RWPE2 (cell line): ENCODE results near the gene SLC2A9.
A peak's percentile ranks its signal among the peaks of the same experiment; 100 is the strongest.

ENCODE experiments used
- ATAC-seq: fragments of 200-7000 bp; cut with Tn5 transposase; 3 replicates; pipeline ENCODE4 v1.9.1; 2021; ENCODE audit warnings: low read depth
- DNase-seq: peaks from one replicate; pipeline ENCODE4 v3.0.0-alpha.2; 2020; ENCODE audit warnings: low spot score
- H3K27ac ChIP-seq: fragments of 450-650 bp; 2 replicates; pipeline ENCODE4 v1.5.1; 2017; ENCODE audit warnings: mild to moderate bottlenecking; ENCODE audit not compliant: poor library complexity, severe bottlenecking
- H3K27me3 ChIP-seq: fragments of 250-450 bp; sonication (Bioruptor Pico); 2 replicates; pipeline ENCODE4 v1.5.1; 2021; ENCODE audit warnings: mild to moderate bottlenecking, moderate library complexity; ENCODE audit not compliant: insufficient read depth, poor library complexity, severe bottlenecking
- H3K36me3 ChIP-seq: fragments of 250-450 bp; sonication (Bioruptor Pico); 2 replicates; pipeline ENCODE4 v1.5.1; 2020; ENCODE audit warnings: low read depth, mild to moderate bottlenecking, moderate library complexity
- H3K4me1 ChIP-seq: fragments of 250-450 bp; sonication (Bioruptor Pico); 2 replicates; pipeline ENCODE4 v1.5.1; 2021; ENCODE audit warnings: mild to moderate bottlenecking, moderate library complexity; ENCODE audit not compliant: insufficient read depth, poor library complexity, severe bottlenecking
- H3K4me3 ChIP-seq: fragments of 250-450 bp; sonication (Bioruptor Pico); 2 replicates; pipeline ENCODE4 v1.5.1; 2021; ENCODE audit warnings: mild to moderate bottlenecking, moderate library complexity; ENCODE audit not compliant: severe bottlenecking
- H3K9me3 ChIP-seq: fragments of 250-450 bp; sonication (Bioruptor Pico); 2 replicates; pipeline ENCODE4 v1.5.1; 2021; ENCODE audit warnings: mild to moderate bottlenecking, moderate library complexity; ENCODE audit not compliant: severe bottlenecking
- TF ChIP-seq, protein P1 (sequence below): fragments of 450-650 bp; IDR thresholded peaks from one replicate; pipeline ENCODE4 v1.5.1; 2017; ENCODE audit warnings: mild to moderate bottlenecking, moderate library complexity; ENCODE audit not compliant: poor library complexity, severe bottlenecking

Gene SLC2A9

GRCh38 chr4:9947168-9948062, 73.9 kb downstream of the SLC2A9 start:
- Histone ChIP-seq H3K4me3 (no peak overlapping the region), H3K27me3 (no peaks in the 10 kb centered on the region), H3K27ac (no peak overlapping the region), H3K4me1 (peaks cover 4% of the 10 kb centered on the region), H3K36me3 (peaks cover 30% of the 10 kb centered on the region), H3K9me3 (no peaks in the 10 kb centered on the region)
- DNase-seq (no peak), ATAC-seq (no peak)
- TF ChIP-seq, protein P1, sequence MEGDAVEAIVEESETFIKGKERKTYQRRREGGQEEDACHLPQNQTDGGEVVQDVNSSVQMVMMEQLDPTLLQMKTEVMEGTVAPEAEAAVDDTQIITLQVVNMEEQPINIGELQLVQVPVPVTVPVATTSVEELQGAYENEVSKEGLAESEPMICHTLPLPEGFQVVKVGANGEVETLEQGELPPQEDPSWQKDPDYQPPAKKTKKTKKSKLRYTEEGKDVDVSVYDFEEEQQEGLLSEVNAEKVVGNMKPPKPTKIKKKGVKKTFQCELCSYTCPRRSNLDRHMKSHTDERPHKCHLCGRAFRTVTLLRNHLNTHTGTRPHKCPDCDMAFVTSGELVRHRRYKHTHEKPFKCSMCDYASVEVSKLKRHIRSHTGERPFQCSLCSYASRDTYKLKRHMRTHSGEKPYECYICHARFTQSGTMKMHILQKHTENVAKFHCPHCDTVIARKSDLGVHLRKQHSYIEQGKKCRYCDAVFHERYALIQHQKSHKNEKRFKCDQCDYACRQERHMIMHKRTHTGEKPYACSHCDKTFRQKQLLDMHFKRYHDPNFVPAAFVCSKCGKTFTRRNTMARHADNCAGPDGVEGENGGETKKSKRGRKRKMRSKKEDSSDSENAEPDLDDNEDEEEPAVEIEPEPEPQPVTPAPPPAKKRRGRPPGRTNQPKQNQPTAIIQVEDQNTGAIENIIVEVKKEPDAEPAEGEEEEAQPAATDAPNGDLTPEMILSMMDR = no peak

DNA sequence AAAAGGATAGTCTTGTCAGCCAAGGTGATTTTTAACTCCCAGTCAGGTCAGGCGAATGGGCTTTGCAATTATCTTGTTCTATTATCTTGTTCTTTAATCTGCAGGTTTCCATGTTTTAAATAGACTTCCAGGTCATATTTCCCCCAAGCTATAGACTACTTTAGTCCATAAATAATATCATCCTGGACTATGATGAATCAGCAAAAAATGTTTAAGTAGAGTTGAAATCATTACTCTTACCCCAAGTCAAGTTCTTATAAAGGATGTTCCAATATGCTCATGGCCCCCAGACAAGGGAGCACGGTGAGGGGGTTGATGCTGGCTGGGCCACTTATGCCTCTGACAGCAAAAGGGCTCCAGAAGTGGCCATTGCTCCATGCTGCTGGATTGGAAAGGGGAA, 75.1 kb downstream of the SLC2A9 start:
- no peaks in the 10 kb centered on the region for H3K9me3 ChIP-seq
- no peak overlapping the region for H3K4me3 ChIP-seq
- H3K36me3 ChIP-seq = peaks cover 33% of the 10 kb centered on the region
- TF ChIP-seq, protein P1 = no peak
- H3K27me3 ChIP-seq = no peaks in the 10 kb centered on the region
- H3K27ac ChIP-seq = no peak overlapping the region
- peaks cover 4% of the 10 kb centered on the region for H3K4me1 ChIP-seq
- ATAC-seq = no peak
- no peak for DNase-seq

- TF ChIP-seq, protein P1 = no peak
- H3K4me1 ChIP-seq = peaks cover 4% of the 10 kb centered on the region
- ATAC-seq (peak; percentile 74), DNase-seq (no peak)
- H3K9me3 ChIP-seq = no peaks in the 10 kb centered on the region
- H3K4me3 ChIP-seq = no peak overlapping the region
- no peaks in the 10 kb centered on the region for H3K27me3 ChIP-seq
- peaks cover 44% of the 10 kb centered on the region for H3K36me3 ChIP-seq
- peak overlapping the region; percentile 11 for H3K27ac ChIP-seq
These were observed 76.6 kb downstream of the SLC2A9 start for GRCh38 chr4:9944431-9945425.

DNA sequence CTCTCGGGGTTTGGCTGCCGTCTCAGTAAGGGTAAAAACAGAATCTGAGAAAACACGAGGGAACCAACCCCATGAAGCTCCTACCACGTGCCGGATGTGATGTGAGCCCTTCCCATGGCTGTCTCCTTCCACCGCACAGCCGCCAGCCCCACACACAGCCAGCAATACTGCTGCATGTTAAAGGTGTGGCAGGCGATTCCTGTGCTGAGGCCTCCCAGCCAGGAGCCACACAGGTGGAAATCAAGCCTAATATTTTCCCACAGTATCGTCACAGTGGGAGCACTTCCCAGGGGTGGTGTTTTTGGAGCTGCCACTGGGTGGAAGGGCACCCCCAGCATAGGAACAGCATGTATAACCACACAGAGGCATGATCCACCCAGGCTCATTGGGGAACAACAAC, 77.5 kb downstream of the SLC2A9 start:
- DNase-seq (no peak), ATAC-seq (no peak)
- Histone ChIP-seq H3K4me1 (peaks cover 4% of the 10 kb centered on the region), H3K27ac (no peak overlapping the region), H3K4me3 (no peak overlapping the region), H3K27me3 (no peaks in the 10 kb centered on the region), H3K36me3 (peaks cover 49% of the 10 kb centered on the region), H3K9me3 (no peaks in the 10 kb centered on the region)
- TF ChIP-seq, protein P1 = no peak
